Amniotic epithelial cell (primary cell): ENCODE results near the gene GRIN3B.
A peak's percentile ranks its signal among the peaks of the same experiment; 100 is the strongest.

Experiments used
- DNase-seq: peaks from one replicate; pipeline ENCODE4 v3.0.0-alpha.2; 2010; ENCODE audit warnings: low read depth

Gene GRIN3B

DNA sequence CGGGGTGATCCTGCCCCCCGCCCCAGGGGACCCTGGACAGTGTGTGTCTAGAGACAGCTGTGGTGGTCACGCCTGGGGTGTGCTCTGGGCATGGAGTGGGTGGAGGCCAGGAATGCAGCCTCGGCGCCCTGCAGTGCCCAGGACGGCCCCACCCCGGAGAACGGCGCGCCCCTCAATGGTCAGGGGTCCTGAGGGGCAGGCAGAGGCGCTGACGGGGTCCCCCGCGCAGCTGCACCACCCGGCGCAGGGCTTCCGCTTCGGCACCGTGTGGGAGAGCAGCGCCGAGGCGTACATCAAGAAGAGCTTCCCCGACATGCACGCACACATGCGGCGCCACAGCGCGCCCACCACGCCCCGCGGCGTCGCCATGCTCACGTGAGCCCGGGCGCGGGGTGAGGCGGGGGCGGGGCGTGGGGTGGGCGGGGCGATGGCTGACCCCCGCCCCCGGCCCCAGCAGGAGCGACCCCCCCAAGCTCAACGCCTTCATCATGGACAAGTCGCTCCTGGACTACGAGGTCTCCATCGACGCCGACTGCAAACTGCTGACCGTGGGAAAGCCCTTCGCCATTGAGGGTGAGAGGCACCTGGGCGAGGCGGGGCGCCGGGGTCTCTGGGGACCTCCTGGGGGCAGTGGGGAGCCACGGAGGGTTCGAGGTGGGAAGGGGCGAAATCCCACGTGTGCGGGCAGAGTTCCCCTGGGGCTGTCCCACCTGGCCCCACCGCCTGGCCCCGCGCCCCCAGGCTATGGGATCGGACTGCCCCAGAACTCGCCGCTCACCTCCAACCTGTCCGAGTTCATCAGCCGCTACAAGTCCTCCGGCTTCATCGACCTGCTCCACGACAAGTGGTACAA, 7.4 kb downstream of the GRIN3B start:
- no peak for DNase-seq

DNA sequence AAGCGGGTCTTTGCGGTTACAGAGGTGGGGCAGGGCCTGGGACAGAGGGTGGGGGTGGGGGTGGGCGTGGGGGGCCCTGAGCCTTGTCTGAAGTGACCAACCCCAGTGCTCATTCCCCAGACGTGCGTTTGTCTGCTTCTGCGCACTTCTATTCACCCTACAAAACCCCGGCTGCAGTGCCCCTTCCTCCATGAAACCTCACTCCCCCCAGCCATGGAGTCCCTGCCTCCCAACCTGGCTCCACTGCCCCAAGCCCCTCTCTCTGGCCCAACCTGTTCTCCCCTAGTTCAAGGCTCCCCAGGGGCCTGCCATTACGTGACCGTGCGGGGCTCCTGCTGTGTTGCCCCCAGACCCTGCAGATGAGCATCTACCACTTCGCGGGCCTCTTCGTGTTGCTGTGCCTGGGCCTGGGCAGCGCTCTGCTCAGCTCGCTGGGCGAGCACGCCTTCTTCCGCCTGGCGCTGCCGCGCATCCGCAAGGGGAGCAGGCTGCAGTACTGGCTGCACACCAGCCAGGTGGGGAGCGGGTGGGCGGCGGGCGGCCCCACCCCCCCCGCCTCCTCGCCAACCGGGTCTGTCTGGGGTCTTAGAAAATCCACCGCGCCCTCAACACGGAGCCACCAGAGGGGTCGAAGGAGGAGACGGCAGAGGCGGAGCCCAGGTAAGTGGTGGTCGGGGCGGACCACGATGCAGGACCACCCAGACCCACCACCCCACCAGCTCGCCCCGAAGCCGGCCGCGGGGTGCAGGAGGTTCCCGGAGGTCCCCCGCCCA, 8.2 kb downstream of the GRIN3B start:
- no peak for DNase-seq

DNA sequence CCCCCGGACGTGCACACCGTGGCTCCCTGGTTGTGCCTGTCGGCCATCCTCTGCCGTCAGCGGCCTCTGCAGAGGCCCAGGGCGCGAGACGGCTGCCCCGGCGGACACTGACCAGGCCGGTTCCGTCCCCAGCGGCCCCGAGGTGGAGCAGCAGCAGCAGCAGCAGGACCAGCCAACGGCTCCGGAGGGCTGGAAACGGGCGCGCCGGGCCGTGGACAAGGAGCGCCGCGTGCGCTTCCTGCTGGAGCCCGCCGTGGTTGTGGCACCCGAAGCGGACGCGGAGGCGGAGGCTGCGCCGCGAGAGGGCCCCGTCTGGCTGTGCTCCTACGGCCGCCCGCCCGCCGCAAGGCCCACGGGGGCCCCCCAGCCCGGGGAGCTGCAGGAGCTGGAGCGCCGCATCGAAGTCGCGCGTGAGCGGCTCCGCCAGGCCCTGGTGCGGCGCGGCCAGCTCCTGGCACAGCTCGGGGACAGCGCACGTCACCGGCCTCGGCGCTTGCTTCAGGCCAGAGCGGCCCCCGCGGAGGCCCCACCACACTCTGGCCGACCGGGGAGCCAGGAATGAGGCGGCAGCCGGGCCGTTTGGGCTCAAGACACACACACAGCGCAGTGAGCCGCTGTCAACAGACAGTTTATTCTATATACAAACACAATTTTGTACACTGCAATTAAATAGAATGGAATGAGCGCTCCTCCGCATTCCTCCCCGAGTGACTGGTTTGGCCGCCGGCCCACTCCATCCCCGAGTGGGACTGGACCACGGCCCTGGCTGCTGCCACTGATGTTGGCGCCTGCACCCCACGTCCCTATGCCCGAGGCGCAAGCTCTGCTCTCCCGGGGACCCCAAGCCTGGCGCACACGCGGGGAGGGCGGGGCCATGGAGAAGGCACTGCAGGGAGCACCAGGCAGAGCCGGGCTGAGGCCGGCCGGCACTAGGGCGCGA, 9.1 kb downstream of the GRIN3B start:
- DNase-seq = peak; percentile 80

DNA sequence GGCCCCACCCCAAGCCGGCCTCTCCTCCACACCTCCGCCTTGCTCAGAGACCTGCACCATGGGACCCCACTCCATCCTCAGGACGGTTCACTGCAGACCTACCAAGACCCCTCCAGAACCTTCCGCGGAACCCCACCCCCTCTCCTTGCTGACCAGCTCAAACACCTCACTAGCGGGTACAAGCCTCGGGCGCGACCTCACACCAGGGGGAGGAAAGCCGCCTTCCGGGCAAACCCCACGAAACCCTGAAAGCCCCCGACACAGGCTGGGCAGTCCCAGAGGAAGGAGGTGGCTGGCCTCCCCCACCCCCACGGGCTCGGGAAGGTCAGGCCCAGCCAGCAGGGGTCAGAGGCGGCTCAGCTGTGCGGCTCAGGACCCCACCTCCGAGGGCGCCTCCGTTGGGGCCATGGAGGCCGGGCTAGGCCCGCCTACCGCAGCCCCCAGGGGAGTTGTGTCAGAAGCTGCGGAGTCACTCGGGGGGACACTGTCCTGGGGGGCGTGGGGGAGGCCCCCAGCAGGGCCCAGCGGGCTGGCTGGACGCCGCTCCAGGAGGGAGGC, 9.8 kb downstream of the GRIN3B start:
- no peak for DNase-seq

DNA sequence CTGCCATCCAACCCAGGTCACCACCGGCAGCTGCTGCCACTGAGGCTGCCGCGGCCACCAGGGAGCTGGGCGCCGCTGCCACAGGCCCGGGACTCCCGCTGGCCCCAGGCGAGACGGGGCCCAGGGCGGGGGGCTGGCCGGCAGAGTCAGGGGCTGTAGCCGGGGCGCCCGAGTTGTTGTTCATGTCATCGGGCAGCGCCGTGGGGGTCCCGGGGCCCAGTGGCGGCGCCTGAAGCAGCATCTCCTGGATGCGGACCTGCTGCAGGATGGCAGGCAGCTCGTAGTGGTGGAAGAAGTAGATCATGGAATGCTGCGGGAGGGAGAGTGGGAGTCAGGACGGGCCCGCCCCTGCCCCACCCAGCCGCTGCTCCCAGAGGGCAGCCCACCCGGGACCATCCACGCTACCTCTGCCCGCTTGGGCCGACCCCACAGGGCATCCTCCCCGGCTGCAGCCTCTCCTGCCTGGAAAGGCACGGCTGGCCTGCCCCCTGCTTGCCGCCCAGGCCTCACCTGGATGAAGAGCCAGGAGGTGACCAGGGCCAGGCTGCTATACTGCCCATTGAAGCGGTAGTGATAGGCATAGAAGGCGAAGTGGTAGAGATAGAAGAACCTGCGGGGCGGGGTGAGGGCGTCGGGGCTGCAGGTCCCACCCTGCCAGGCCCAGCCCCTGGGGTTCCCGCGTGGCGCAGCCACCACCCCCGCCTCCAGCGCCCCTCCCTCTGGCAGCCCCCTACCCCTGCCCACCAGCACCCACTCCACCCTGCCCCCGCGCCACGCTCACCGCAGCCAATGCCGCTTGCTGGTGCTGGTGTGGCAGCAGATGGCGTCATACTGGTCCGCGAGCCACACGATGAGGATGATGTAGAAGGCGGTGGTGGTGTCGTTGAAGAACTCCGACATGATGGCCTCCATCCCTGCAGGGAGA, 10.6 kb downstream of the GRIN3B start:
- no peak for DNase-seq

DNA sequence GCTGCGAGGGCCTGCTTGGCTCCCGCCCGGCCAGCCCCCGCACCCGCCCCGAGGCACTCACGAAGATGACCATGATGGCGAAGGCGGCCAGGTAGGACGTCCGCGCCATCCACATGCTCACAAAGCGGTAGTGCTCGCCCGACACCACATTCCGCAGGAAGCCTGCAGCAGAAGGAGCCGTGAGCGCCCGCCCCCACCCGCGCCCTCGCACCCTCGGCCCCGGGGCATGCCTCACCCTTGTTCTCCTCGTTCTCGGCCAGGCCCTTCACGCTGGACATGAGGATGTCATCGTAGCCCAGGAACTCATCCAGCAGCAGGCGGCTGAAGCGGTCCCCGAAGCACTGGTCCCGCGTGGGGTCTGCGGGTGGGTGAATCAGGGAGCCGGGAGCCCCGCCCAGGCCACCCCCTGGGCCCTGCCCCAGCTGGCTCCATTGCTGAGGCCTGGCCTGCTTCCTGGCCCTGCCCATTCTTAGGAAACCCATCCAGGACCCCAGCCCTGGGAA, 11.7 kb downstream of the GRIN3B start:
- no peak for DNase-seq

DNA sequence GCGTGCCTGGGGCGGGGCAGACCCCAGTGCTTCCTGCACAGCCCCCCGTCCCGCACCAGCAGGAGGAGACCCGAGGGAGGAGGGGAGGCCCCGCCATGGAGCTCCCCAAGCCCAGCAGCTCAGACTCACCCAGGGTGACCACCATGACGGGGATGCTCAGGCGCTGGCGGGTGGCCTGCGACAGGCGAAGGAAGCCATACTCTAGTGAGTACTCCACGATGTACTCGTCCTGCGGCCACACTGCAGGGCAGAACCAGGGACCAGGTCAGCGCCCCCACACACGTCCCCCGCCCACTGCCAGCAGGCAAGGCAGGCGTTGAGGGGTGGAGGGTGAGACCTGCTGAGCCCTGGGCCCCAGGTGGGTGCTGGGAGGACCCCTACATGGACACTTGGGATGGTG, 12.1 kb downstream of the GRIN3B start:
- no peak for DNase-seq

DNA sequence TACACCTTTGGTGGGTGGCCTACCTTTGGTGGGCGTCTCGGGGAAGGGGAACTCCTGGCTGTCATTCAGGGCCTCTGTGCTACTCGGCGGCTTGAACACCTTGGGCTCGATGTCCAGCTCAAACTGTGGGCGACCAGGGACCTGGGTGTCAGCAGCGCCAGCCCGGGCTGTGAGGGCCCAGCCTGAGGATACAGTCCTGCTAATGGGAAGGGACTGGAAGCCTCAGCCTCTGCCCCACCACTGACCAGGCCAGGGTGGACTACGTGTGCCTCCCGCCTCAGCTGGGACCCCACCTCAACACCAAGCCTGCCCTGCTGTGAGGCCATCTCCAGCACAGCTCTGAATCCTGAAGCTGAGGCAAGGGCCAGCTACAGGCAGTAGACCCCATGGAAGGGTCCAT, 13.0 kb downstream of the GRIN3B start:
- no peak for DNase-seq

DNA sequence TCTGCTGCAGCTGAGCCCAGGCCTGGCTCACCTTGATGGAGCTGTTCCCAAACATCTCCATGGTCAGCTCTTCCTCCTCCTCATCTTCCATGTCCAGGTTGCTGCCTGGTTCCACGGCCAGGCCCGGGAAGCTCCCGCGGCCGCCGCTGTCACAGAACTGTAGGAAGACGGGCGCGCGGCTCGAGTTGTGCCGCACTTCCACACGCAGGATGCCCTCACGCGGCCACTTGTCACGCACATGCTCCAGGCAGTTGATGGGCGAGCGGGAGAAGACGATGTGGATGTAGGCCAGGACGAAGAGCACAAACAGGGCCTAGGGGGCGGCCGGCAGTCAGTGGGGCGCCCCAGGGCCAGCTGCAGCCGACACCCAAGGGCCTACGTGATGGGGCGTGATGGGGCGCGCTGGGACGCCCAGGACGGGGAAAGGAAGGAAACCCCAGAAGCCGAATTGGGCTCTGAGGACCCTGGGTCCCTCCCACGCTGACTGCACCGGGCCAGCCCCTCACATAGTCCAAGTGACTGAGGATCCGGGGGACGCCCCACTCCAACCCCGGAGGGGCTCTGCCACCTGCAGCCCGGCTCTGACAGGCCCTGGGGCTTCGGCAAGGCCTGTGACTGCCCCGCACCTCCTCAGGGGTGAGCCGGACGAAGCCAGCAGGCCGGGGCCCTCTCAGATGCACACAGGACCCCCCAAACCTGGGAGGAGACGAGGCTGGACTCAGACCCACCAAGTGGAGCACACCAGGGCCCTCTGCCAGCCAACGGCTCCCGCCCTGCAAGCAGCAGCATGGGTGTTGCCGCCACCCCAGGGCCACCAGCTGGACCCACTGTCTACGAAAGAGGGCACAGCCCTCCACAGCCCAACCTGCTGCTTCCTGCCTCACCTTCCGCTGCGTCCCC, 14.2 kb downstream of the GRIN3B start:
- no peak for DNase-seq

DNA sequence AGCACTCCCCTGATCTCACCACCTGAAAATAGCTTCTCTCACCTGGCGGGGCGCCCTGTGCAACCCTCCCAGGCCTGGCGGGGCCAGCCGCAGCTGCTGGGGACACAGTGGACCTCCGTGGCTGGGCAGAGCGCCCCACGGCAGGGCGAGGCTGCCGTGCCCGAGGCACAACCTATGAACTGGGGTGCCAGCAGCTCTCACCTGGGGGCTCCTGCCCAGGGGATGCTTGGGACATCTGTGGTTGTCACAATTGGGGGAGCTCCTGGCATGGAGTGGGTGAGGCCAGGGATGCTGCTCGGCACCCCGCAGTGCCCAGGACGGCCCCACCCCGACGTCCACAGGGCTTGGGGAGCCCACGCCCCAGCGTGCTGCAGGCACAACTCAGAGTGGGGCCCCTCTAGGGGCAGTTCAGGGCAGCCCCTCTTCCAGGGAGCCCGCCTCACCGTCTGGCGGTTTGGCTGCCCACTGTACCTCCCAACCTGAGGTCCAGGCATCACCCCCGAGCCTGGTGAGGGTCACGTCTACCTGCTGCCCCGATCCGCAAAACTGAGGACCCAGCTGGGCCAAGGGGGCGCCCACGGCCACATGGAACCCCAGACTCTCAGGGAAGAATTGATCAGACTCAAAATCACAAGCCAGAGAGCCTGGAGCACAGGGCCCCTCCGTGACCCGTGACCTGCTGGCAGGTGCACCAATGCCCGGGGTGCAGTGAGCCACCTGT, 15.0 kb downstream of the GRIN3B start:
- DNase-seq = no peak

DNA sequence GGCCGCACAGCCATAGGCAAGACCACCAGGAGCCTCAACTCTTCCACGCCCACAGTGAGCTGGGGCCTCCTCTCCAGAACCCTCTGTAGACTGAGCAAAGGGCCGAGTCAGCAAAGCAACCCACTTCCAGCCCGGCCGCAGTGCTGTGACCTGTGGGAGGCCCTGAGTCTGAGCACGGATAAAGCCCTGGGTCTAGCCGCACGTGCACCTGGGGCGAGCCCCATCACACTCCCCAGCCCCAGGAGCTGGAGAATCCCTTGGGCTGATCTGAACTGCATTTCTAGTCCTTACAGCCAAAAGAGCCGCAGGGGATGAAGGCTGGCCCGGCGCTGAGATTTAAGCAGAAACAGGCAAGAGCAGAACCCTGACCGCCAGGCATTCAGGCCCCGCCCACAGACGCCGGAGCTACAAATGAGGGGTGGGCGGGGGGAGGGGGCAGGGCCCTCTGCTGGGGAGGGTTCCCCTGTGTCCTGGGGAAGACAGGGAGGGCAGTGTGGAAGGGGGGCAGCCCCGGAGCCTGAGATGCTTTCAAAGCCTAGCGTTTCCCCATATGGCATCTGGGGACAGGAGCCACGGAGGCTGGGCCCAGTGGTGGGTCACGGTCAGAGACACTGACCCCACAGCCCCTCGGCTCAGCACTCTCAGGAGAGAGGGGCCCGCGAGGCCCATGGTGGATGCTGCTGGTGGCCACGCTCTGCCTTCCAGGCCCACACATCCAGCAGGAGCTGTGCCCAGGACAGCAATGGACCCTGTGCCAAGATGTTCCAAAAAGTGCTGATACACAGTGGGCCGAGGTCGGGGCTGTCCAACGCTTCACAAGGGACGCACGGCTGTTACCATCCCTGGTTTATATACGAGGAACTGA, 15.8 kb downstream of the GRIN3B start:
- no peak for DNase-seq

DNA sequence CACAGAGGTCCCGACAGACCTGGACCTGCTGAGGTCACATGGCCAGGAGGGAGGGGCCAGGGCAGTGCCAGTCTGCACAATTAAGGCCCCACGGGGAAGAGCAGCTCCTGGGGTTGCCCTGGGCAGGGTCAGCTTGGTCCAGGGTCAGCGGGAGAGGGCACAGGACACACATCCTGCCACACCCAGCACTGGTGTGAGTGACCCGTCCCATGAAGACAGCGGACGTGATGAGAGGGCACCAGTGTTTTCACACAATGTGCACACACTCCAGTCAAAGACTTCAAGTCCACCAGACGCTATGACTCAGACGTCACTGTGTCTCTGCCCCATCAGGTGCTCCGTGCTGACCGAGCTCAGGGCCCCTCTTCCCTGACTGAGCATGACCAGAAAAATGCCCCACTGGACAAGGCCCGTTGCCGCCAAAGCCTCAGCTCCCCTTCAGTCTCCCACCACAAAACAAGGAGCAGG, 16.5 kb downstream of the GRIN3B start:
- peak; percentile 68 for DNase-seq

DNA sequence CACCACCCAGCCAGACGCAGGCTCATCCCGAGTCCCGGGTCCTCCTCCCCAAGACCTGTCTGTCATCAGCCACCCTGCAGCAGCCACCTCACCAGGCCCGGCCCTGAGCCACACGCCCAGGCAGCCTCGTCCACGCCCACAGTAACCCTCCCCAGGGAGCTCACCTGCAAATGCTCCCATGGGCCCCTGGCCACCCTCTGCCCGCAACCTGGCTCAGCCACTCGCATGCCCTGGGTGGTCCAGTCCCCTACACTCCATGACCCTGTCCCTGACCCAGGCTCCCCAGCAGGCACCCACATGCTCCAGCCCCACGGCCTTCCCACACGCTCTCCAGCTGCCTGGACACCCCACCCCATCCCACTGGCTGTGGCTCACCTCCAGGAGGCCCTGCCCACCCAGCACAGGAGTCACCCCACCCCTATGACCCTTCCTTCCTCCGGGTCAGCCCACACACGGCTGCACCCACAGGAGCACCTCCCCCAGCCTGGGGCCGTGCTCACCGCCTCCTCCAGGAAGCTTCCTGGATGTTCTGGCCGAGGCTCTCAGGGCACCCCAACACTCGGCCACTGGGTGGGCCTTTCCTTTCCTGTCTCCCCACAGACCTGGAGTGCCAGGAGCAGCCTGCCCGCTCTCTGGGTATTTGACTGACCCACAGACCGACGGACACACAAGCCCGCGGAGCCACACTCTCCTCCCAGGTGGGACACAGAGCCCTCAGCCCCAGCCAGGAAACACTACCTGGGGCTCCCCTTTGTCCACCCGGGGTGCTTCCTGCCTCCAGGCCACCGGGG, 17.1 kb downstream of the GRIN3B start:
- peak; percentile 41 for DNase-seq

DNA sequence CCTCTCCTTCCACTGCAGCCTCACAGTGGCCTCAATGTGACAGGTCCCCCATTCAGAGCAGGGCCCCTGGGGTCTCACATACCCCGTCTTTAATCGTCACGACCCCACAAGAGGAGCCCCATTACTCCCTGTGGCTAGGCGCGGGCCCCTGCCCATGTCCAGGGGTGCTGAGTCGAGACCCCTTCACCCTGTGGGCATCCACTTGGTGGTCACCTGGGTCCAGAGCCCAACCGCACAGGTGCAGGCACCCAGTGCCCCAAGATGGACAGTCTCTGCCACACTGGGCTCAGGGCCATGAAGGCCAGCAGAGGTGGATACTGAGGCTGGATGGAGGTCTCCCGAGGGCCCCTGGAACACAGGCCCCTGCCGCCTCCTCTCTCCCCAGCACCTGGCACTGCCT, 17.7 kb downstream of the GRIN3B start:
- DNase-seq = no peak

DNA sequence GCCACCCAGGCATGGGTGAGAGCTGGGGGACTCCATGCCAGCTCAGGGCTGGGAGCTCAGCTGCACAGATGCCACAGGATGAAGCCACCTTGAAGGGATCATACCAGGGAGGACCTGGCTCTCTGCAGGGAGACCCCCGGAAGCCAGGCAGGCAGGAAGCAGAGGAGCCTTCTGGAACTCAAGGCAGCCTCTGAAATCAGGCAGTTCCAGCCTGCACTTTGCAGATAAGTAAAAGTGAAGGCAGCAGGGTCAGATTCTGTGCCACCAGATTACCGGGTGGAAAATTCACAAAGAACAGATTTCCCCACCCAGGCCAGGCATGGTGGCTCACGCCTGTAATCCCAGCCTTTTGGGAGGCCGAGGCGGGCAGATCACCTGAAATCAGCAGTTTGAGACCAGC, 18.2 kb downstream of the GRIN3B start:
- DNase-seq = no peak

DNA sequence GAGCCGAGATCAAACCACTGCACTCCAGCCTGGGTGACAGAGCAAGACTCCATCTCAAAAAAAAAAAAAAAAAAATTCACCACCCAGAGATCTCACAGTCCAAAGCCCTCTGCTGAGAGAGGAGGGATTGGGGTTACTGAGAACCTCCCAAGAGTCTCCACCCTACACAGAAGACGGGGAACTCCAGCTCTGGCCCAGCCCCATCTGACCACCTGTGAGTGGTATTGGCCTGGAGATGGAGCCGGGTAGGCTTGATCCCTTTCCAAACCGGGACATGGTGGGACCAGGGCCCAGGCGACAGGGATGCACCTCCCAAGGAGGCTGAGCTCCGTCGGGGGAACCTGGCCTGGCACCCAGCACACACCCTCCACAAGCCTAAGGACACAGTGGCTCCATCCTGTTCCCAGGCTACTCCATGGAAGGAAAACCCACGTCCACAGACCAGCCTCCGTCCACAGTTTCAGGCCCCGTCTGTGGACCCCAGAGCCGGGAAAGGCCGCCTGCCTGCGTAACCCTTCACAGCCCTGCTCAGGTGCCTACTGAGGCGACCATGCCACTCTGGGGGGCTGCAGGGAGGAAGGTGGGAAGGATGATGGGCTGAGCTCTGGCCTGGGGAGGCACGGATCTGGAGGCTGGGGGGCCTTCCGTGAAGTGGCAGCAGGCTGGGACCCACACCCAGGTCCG, 18.9 kb downstream of the GRIN3B start:
- no peak for DNase-seq

DNA sequence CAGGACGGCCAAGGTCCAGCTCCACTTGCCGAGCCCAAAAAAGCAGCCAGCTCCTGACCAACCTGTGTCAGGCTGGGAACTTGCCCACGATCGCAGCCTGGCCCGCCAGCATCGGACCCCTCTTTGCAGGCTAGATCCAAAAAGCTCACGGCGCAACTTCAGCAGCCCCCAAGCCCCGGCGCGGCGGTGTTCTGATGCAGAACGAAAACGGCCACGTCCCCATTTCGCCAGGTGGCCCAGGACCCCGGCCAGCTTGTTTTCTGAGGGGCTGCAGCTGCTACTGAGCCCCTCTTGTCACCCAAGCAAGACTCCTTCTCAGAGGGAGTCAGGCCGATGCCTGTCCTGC, 19.4 kb downstream of the GRIN3B start:
- no peak for DNase-seq
